ENCODE data around the gene BPNT1.

- TF ChIP-seq, protein P1, sequence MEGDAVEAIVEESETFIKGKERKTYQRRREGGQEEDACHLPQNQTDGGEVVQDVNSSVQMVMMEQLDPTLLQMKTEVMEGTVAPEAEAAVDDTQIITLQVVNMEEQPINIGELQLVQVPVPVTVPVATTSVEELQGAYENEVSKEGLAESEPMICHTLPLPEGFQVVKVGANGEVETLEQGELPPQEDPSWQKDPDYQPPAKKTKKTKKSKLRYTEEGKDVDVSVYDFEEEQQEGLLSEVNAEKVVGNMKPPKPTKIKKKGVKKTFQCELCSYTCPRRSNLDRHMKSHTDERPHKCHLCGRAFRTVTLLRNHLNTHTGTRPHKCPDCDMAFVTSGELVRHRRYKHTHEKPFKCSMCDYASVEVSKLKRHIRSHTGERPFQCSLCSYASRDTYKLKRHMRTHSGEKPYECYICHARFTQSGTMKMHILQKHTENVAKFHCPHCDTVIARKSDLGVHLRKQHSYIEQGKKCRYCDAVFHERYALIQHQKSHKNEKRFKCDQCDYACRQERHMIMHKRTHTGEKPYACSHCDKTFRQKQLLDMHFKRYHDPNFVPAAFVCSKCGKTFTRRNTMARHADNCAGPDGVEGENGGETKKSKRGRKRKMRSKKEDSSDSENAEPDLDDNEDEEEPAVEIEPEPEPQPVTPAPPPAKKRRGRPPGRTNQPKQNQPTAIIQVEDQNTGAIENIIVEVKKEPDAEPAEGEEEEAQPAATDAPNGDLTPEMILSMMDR (IDR thresholded peaks at IDR 0.05) = no peak
- no peak for TF ChIP-seq POLR2A (IDR thresholded peaks at IDR 0.05)
Measured at GRCh38 chr1:220135755-220136154, 46.2 kb upstream of the BPNT1 start.

Data from Peyer's patch (tissue), 4 donors.